Left hindlimb (tissue), 1 donor: Measurements from ENCODE around the gene BAG3.
"Not testable (repeated sequence)": the region's sequence is repeated elsewhere in the genome, so short reads cannot be mapped to it uniquely, and the experiment has no call there.

ENCODE experiments used
- DNase-seq: peaks from one replicate; pipeline ENCODE4 v3.0.0-alpha.2; 2018

Gene BAG3

GRCh38 chr10:119650692-119651513 is at the start of gene BAG3:
TSS of gene BAG3 (plus strand) at chr10:119651380. CDS start at chr10:119651676, 296 bp downstream.
- DNase-seq = peak; percentile 95

GRCh38 chr10:119602241-119603095 is 48.7 kb upstream of the BAG3 start:
- DNase-seq = no peak

- no peak for DNase-seq
These were observed 46.7 kb upstream of the BAG3 start for GRCh38 chr10:119604468-119604867.

GRCh38 chr10:119608316-119609155 is 42.6 kb upstream of the BAG3 start:
- DNase-seq = no peak

GRCh38 chr10:119609516-119609915 is 41.7 kb upstream of the BAG3 start:
- DNase-seq = no peak

- DNase-seq = no peak
These were observed 39.7 kb upstream of the BAG3 start for GRCh38 chr10:119611433-119611832.

- no peak for DNase-seq
These were observed 37.4 kb upstream of the BAG3 start for GRCh38 chr10:119613741-119614140.

GRCh38 chr10:119614686-119615085 is 36.5 kb upstream of the BAG3 start:
- no peak for DNase-seq

- no peak for DNase-seq
These were observed 34.2 kb upstream of the BAG3 start for GRCh38 chr10:119616882-119617570.

GRCh38 chr10:119619215-119619614 is 32.0 kb upstream of the BAG3 start:
- no peak for DNase-seq

- not testable (repeated sequence) for DNase-seq
These were observed 31.4 kb upstream of the BAG3 start for GRCh38 chr10:119619811-119620210.

GRCh38 chr10:119620241-119621077 is 30.7 kb upstream of the BAG3 start:
- no peak for DNase-seq

GRCh38 chr10:119621078-119621384 is 30.1 kb upstream of the BAG3 start:
- DNase-seq = no peak

- no peak for DNase-seq
These were observed 25.5 kb upstream of the BAG3 start for GRCh38 chr10:119625570-119626280.

GRCh38 chr10:119630300-119630699 is 20.9 kb upstream of the BAG3 start:
- DNase-seq = no peak

- DNase-seq = no peak
These were observed 17.5 kb upstream of the BAG3 start for GRCh38 chr10:119633538-119634218.

- no peak for DNase-seq
These were observed 17.0 kb upstream of the BAG3 start for GRCh38 chr10:119634219-119634544.

- no peak for DNase-seq
These were observed 13.5 kb upstream of the BAG3 start for GRCh38 chr10:119637631-119638030.

GRCh38 chr10:119638982-119639381 is 12.2 kb upstream of the BAG3 start:
- DNase-seq = no peak

- DNase-seq = no peak
These were observed 10.8 kb upstream of the BAG3 start for GRCh38 chr10:119640384-119640783.
